ENCODE measurements around the gene KCNH1.
"Not testable (repeated sequence)": the region's sequence is repeated elsewhere in the genome, so short reads cannot be mapped to it uniquely, and the experiment has no call there.

Gene KCNH1

GRCh38 chr1:211089536-211089935 lies 44.4 kb downstream of the KCNH1 start:
- Histone ChIP-seq H2AFZ (ENCODE audit: low read depth) (no peak overlapping the region), H3K27me3 (ENCODE audit: insufficient read depth, low read depth) (no peaks in the 10 kb centered on the region), H3K4me3 (IDR thresholded peaks at IDR 0.05; ENCODE audit: insufficient read depth, low read depth, low read length) (no peak overlapping the region), H4K20me1 (ENCODE audit: insufficient read depth) (no peaks in the 10 kb centered on the region), H3K79me2 (ENCODE audit: insufficient read depth, low read depth) (no peaks in the 10 kb centered on the region), H3K9ac (no peak overlapping the region), H3K4me1 (ENCODE audit: low read depth, poor library complexity, severe bottlenecking) (peaks cover 11% of the 10 kb centered on the region), H3K4me2 (no peak overlapping the region), H3K36me3 (ENCODE audit: insufficient read depth) (no peaks in the 10 kb centered on the region), H3K27ac (no peak overlapping the region)
- no peak for TF ChIP-seq CTCF (conservative IDR thresholded peaks at IDR 0.05; ENCODE audit: low read depth, low read length)

- no peaks in the 10 kb centered on the region for H3K79me2 ChIP-seq (ENCODE audit: insufficient read depth, low read depth)
- no peak overlapping the region for H3K27ac ChIP-seq
- H3K4me2 ChIP-seq = no peak overlapping the region
- H3K36me3 ChIP-seq (ENCODE audit: insufficient read depth) = no peaks in the 10 kb centered on the region
- no peak overlapping the region for H3K4me3 ChIP-seq (IDR thresholded peaks at IDR 0.05; ENCODE audit: insufficient read depth, low read depth, low read length)
- no peak overlapping the region for H2AFZ ChIP-seq (ENCODE audit: low read depth)
- no peaks in the 10 kb centered on the region for H4K20me1 ChIP-seq (ENCODE audit: insufficient read depth)
- H3K27me3 ChIP-seq (ENCODE audit: insufficient read depth, low read depth) = no peaks in the 10 kb centered on the region
- peaks cover 11% of the 10 kb centered on the region for H3K4me1 ChIP-seq (ENCODE audit: low read depth, poor library complexity, severe bottlenecking)
- no peak for TF ChIP-seq CTCF (conservative IDR thresholded peaks at IDR 0.05; ENCODE audit: low read depth, low read length)
- H3K9ac ChIP-seq = no peak overlapping the region
These were observed 45.8 kb downstream of the KCNH1 start for GRCh38 chr1:211088156-211088555.

GRCh38 chr1:211082824-211083223 lies 51.1 kb downstream of the KCNH1 start:
- H2AFZ ChIP-seq (ENCODE audit: low read depth) = no peak overlapping the region
- no peak for TF ChIP-seq CTCF (conservative IDR thresholded peaks at IDR 0.05; ENCODE audit: low read depth, low read length)
- no peak overlapping the region for H3K9ac ChIP-seq
- no peaks in the 10 kb centered on the region for H3K4me1 ChIP-seq (ENCODE audit: low read depth, poor library complexity, severe bottlenecking)
- H3K4me2 ChIP-seq = no peak overlapping the region
- H3K4me3 ChIP-seq (IDR thresholded peaks at IDR 0.05; ENCODE audit: insufficient read depth, low read depth, low read length) = no peak overlapping the region
- H4K20me1 ChIP-seq (ENCODE audit: insufficient read depth) = no peaks in the 10 kb centered on the region
- no peaks in the 10 kb centered on the region for H3K79me2 ChIP-seq (ENCODE audit: insufficient read depth, low read depth)
- H3K27me3 ChIP-seq (ENCODE audit: insufficient read depth, low read depth) = no peaks in the 10 kb centered on the region
- H3K36me3 ChIP-seq (ENCODE audit: insufficient read depth) = no peaks in the 10 kb centered on the region
- no peak overlapping the region for H3K27ac ChIP-seq

GRCh38 chr1:211081447-211081846 lies 52.5 kb downstream of the KCNH1 start:
- not testable (repeated sequence) for H4K20me1 ChIP-seq (ENCODE audit: insufficient read depth); H3K4me2 ChIP-seq; H2AFZ ChIP-seq (ENCODE audit: low read depth); H3K9ac ChIP-seq; H3K79me2 ChIP-seq (ENCODE audit: insufficient read depth, low read depth); H3K4me1 ChIP-seq (ENCODE audit: low read depth, poor library complexity, severe bottlenecking); H3K27me3 ChIP-seq (ENCODE audit: insufficient read depth, low read depth); H3K27ac ChIP-seq; H3K4me3 ChIP-seq (IDR thresholded peaks at IDR 0.05; ENCODE audit: insufficient read depth, low read depth, low read length); H3K36me3 ChIP-seq (ENCODE audit: insufficient read depth)

- no peaks in the 10 kb centered on the region for H3K27me3 ChIP-seq (ENCODE audit: insufficient read depth, low read depth)
- H3K27ac ChIP-seq = no peak overlapping the region
- H2AFZ ChIP-seq (ENCODE audit: low read depth) = no peak overlapping the region
- H3K4me1 ChIP-seq (ENCODE audit: low read depth, poor library complexity, severe bottlenecking) = no peaks in the 10 kb centered on the region
- H3K4me3 ChIP-seq (IDR thresholded peaks at IDR 0.05; ENCODE audit: insufficient read depth, low read depth, low read length) = no peak overlapping the region
- H3K4me2 ChIP-seq = no peak overlapping the region
- H4K20me1 ChIP-seq (ENCODE audit: insufficient read depth) = no peaks in the 10 kb centered on the region
- no peaks in the 10 kb centered on the region for H3K36me3 ChIP-seq (ENCODE audit: insufficient read depth)
- H3K9ac ChIP-seq = no peak overlapping the region
- no peaks in the 10 kb centered on the region for H3K79me2 ChIP-seq (ENCODE audit: insufficient read depth, low read depth)
- no peak for TF ChIP-seq CTCF (conservative IDR thresholded peaks at IDR 0.05; ENCODE audit: low read depth, low read length)
These were observed 65.0 kb downstream of the KCNH1 start for GRCh38 chr1:211068976-211069375.
